GM12801 (cell line): Measurements from ENCODE around the gene KLHL8.

Source experiments
- TF ChIP-seq, protein P1 (sequence below): IDR thresholded peaks from one replicate; pipeline ENCODE4 v1.5.1; 2011; ENCODE audit warnings: control low read depth; ENCODE audit not compliant: insufficient read length; ENCODE audit errors: extremely low read depth

Gene KLHL8

GRCh38 chr4:87118826-87119225, 101.6 kb downstream of the KLHL8 start:
- TF ChIP-seq, protein P1, sequence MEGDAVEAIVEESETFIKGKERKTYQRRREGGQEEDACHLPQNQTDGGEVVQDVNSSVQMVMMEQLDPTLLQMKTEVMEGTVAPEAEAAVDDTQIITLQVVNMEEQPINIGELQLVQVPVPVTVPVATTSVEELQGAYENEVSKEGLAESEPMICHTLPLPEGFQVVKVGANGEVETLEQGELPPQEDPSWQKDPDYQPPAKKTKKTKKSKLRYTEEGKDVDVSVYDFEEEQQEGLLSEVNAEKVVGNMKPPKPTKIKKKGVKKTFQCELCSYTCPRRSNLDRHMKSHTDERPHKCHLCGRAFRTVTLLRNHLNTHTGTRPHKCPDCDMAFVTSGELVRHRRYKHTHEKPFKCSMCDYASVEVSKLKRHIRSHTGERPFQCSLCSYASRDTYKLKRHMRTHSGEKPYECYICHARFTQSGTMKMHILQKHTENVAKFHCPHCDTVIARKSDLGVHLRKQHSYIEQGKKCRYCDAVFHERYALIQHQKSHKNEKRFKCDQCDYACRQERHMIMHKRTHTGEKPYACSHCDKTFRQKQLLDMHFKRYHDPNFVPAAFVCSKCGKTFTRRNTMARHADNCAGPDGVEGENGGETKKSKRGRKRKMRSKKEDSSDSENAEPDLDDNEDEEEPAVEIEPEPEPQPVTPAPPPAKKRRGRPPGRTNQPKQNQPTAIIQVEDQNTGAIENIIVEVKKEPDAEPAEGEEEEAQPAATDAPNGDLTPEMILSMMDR: no peak

DNA sequence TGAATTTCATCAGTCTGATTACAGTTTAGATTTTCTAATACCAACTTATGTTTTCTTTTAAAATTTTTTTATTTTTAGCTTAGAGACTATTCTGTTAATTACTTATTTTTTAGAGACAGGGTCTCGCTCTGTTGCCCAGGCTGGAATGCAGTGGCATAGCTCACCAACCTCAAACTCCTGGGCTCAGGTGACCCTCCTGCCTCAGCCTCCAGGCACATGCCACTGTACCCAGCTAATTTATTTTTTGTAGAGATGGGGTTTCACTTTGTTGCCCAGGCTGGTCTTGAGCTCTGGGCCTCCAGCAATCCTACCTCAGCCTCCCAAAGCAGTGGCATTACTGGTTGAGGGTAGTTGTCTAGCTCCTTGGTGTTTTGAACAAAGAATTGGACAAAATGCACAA, 102.0 kb downstream of the KLHL8 start:
- TF ChIP-seq, protein P1: no peak

- TF ChIP-seq, protein P1: no peak
These were observed 102.7 kb downstream of the KLHL8 start for GRCh38 chr4:87117732-87118075.

DNA sequence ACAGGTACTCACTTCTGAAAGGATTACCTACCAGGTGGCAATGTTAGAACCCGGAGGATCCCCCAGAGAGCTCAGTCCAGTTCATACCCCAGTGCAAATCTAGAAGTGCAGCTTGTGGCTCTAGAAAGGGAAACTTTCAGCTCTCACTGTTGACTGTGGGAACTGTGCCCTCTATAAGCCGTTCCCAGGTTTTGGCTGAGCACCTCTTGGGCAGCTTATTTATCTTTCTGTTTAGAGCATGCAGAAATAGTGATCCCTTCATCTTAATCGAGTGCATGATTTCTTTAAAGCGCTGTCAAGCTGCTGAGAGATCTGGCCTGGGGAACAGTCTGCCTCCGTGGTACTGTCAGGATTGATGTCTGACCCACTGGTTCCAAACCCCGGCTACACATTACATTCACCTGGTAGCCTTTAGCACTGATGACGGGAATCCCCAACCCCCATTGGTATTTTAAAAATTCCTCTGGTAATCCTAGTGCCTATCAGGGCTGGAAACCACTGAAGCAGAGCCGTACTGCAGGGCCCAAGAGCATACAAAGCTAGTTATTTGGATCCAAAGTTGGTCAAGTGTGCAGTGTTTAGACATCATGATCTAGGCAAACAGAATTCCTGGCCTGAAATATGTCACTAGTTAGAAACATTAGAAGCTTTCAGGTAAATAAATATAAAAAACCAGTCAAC, 103.2 kb downstream of the KLHL8 start:
- TF ChIP-seq, protein P1: no peak

DNA sequence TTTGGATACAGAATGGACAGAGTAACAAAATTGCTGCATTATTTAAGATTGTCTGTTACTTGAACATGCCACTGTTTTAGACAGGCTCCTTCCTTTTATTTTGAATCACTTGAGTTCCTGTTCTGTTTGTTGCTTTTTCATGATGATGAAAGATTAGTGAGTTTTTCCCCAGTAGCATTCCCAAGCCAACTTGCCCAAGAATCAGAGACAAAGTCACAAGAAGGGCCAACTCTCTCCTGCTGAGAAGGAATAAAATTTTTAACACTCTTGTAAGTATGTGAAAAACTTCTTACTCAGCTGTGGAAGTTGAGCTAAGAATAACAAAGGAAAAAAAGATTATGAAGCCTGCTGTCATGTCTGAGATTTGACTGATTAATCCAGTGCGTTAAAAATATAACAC, 104.2 kb downstream of the KLHL8 start:
- TF ChIP-seq, protein P1: no peak

- TF ChIP-seq, protein P1: no peak
These were observed 106.0 kb downstream of the KLHL8 start for GRCh38 chr4:87114245-87115062.

GRCh38 chr4:87112063-87112462, 108.4 kb downstream of the KLHL8 start:
- TF ChIP-seq, protein P1: no peak
